OCI-LY7 (cell line): Measurements from ENCODE around the gene GRB7. TPM values are rescaled to one million over a fixed set of nuclear protein-coding genes. Genes with fewer than 3 reads are reported as not detected.

ENCODE experiments used
- BruUV-seq: library from RNA; stranded (reverse); fragments of 400-500 nt; replicated peaks from 2 replicates; lab custom pipeline; 2021; lab: Mats Ljungman, UMichigan
- CTCF ChIA-PET: fragments of 300-600 bp; sonication (Branson Sonifier 250); formaldehyde crosslinking; loops from one replicate; lab custom pipeline; 2022; ENCODE audit warnings: antibody characterized with exemption; ENCODE audit not compliant: unreplicated experiment; lab: Charles Lee
- POLR2A ChIA-PET: fragments of 300-600 bp; sonication (Branson Sonifier 250); formaldehyde crosslinking; loops from one replicate; lab custom pipeline; 2022; ENCODE audit warnings: antibody characterized with exemption; lab: Charles Lee
- DNase-seq: peaks from one replicate; pipeline ENCODE4 v3.0.0-alpha.2; 2015; ENCODE audit warnings: low spot score
- H2AFZ ChIP-seq: fragments of 200-600 bp; sonication (generic), shearing (Covaris generic); 2 replicates; pipeline ENCODE4 v1.6.1; 2014; ENCODE audit warnings: mild to moderate bottlenecking, antibody characterized with exemption, low read length, moderate library complexity
- H3K27ac ChIP-seq: fragments of 200-600 bp; sonication (generic); 2 replicates; pipeline ENCODE4 v1.5.1; 2014; ENCODE audit warnings: mixed run types, low read depth, mild to moderate bottlenecking, moderate library complexity, low read length, inconsistent platforms; ENCODE audit not compliant: poor library complexity, severe bottlenecking
- H3K36me3 ChIP-seq: fragments of 200-600 bp; sonication (generic); 2 replicates; pipeline ENCODE4 v1.6.1; 2014; ENCODE audit warnings: mild to moderate bottlenecking, antibody characterized with exemption, low read length, moderate library complexity, mixed read lengths; ENCODE audit not compliant: insufficient read depth
- H3K4me1 ChIP-seq: fragments of 200-600 bp; sonication (generic); 2 replicates; pipeline ENCODE4 v1.5.1; 2014; ENCODE audit warnings: mild to moderate bottlenecking, low read length; ENCODE audit not compliant: insufficient read depth, poor library complexity, severe bottlenecking
- H3K4me2 ChIP-seq: fragments of 200-600 bp; sonication (generic); 2 replicates; pipeline ENCODE4 v1.6.1; 2014; ENCODE audit warnings: mild to moderate bottlenecking, low read length
- H3K4me3 ChIP-seq: fragments of 200-600 bp; sonication (generic); 2 replicates; pipeline ENCODE4 v1.5.1; 2014; ENCODE audit warnings: mild to moderate bottlenecking, low read depth, low read length; ENCODE audit not compliant: poor library complexity, severe bottlenecking
- H3K79me2 ChIP-seq: fragments of 200-600 bp; sonication (generic); 2 replicates; pipeline ENCODE4 v1.6.1; 2016; ENCODE audit warnings: low read depth, mild to moderate bottlenecking, low read length, moderate library complexity, mixed read lengths; ENCODE audit not compliant: insufficient read depth
- H3K9me2 ChIP-seq: fragments of 200-600 bp; sonication (generic); 2 replicates; pipeline ENCODE4 v1.6.1; 2016; ENCODE audit warnings: mild to moderate bottlenecking, low read length, mixed read lengths; ENCODE audit not compliant: insufficient read depth
- H3K9me3 ChIP-seq: fragments of 200-600 bp; sonication (generic); 2 replicates; pipeline ENCODE4 v1.6.1; 2014; ENCODE audit warnings: mild to moderate bottlenecking, mixed run types, low read length, mixed read lengths
- H4K20me1 ChIP-seq: fragments of 200-600 bp; sonication (generic); 2 replicates; pipeline ENCODE4 v1.6.1; 2014; ENCODE audit warnings: mild to moderate bottlenecking, antibody characterized with exemption, low read length, moderate library complexity, mixed read lengths; ENCODE audit not compliant: insufficient read depth
- CTCF ChIP-seq: fragments of 200-600 bp; sonication (generic); conservative IDR thresholded peaks from 2 replicates; pipeline ENCODE4 v1.5.1; 2014; ENCODE audit warnings: mild to moderate bottlenecking, antibody characterized with exemption, low read length, moderate library complexity, mixed read lengths
- EZH2phosphoT487 ChIP-seq: fragments of 200-600 bp; sonication (generic); IDR thresholded peaks from 2 replicates; pipeline ENCODE4 v1.6.1; 2018; ENCODE audit warnings: low read depth, borderline replicate concordance, mild to moderate bottlenecking, mixed run types, antibody characterized with exemption, low read length, moderate library complexity, mixed read lengths
- intact Hi-C: fragments of 100-400 bp; cut with micrococcal nuclease; formaldehyde crosslinking; loops from one replicate; pipeline ENCODE4 v1.10.0; 2022; ENCODE audit not compliant: unreplicated experiment
- total RNA-seq, 2 experiments: library from RNA; depleted of rRNA in 1 of 2; stranded (reverse); fragments of >200 nt in 1 of 2; shearing (Covaris generic) in 1 of 2; gene quantifications; 2 replicates each; pipeline ENCODE4 v1.2.3, GENCODE V29; 2014 to 2022

Gene GRB7
- total RNA-seq, 2 experiments from 2014 or later = 0.25 TPM; not detected in 1

- peak overlapping the region; percentile 94 for H3K4me2 ChIP-seq
- BruUV-seq = no TSS peak
- ChIA-PET POLR2A (interaction anchor here (0.6 to 3.1 kb wide), 9 partner anchors 12 to 219 kb away, joined by 3 to 24 read pairs (median 3); no protein-coding TSS in a partner anchor), CTCF (no interaction called here)
- TF ChIP-seq EZH2phosphoT487 (no peak), CTCF (no peak)
- no peaks in the 10 kb centered on the region for H3K9me2 ChIP-seq
- H2AFZ ChIP-seq = no peak overlapping the region
- intact Hi-C loops = loop anchor here (5.0 to 10.0 kb wide), 3 partner anchors 89 to 303 kb away; partner anchors contain the start of gene MED1
- H3K4me3 ChIP-seq = peak overlapping the region; percentile 14
- no peaks in the 10 kb centered on the region for H3K9me3 ChIP-seq
- H3K79me2 ChIP-seq = peaks cover 36% of the 10 kb centered on the region; the same call in 1 of the 2 replicates
- H3K27ac ChIP-seq = peak overlapping the region; percentile 99
- no peaks in the 10 kb centered on the region for H4K20me1 ChIP-seq
- H3K4me1 ChIP-seq = peaks cover 77% of the 10 kb centered on the region
- peak; percentile 57 for DNase-seq
- H3K36me3 ChIP-seq = peaks cover 36% of the 10 kb centered on the region
Measured at GRCh38 chr17:39757931-39758873, 20.5 kb downstream of the GRB7 start.

- H3K36me3 ChIP-seq = peaks cover 46% of the 10 kb centered on the region
- CTCF ChIA-PET = no interaction called here
- peaks cover 68% of the 10 kb centered on the region for H3K4me1 ChIP-seq
- no peaks in the 10 kb centered on the region for H3K9me3 ChIP-seq
- H3K27ac ChIP-seq = peak overlapping the region; percentile 99
- peak; percentile 72 for DNase-seq
- H3K79me2 ChIP-seq = peaks cover 45% of the 10 kb centered on the region; the same call in 1 of the 2 replicates
- H2AFZ ChIP-seq = no peak overlapping the region
- H3K4me2 ChIP-seq = peak overlapping the region; percentile 94
- POLR2A ChIA-PET = interaction anchor here (0.6 to 3.1 kb wide), 9 partner anchors 11 to 142 kb away, joined by 3 to 24 read pairs (median 3); no protein-coding TSS in a partner anchor
- TF ChIP-seq EZH2phosphoT487 = no peak
- H3K9me2 ChIP-seq = no peaks in the 10 kb centered on the region
- BruUV-seq = no TSS peak
- no peak overlapping the region for H3K4me3 ChIP-seq
- intact Hi-C loops = loop anchor here (5.0 to 10.0 kb wide), 3 partner anchors 88 to 304 kb away; partner anchors contain the start of gene MED1
- H4K20me1 ChIP-seq = no peaks in the 10 kb centered on the region
Measured at GRCh38 chr17:39759204-39759603, 21.5 kb downstream of the GRB7 start.

- ChIA-PET POLR2A (no interaction called here), CTCF (no interaction called here)
- Histone ChIP-seq H4K20me1 (peaks cover 8% of the 10 kb centered on the region; the same call in 1 of the 2 replicates), H3K9me2 (no peaks in the 10 kb centered on the region), H3K27ac (peak overlapping the region; percentile 5), H3K4me2 (no peak overlapping the region), H2AFZ (no peak overlapping the region), H3K4me1 (peaks cover 56% of the 10 kb centered on the region), H3K36me3 (peaks cover 73% of the 10 kb centered on the region), H3K9me3 (no peaks in the 10 kb centered on the region), H3K79me2 (peaks cover 71% of the 10 kb centered on the region; the same call in 1 of the 2 replicates), H3K4me3 (no peak overlapping the region)
- no TSS peak for BruUV-seq
- TF ChIP-seq CTCF (no peak), EZH2phosphoT487 (no peak)
- no peak for DNase-seq
- intact Hi-C loops = no loop called here
Measured at GRCh38 chr17:39761861-39762496, 24.2 kb downstream of the GRB7 start.
